Astrocyte of the hippocampus (primary cell): ENCODE data around the gene TSHR.

Experiments used
- DNase-seq: peaks from one replicate; pipeline ENCODE4 v3.0.0; 2011; ENCODE audit warnings: low read depth, low spot score

The TSHR gene

GRCh38 chr14:81177225-81177624 lies 221.8 kb downstream of the TSHR start:
- no peak for DNase-seq

- no peak for DNase-seq
These were observed 222.6 kb downstream of the TSHR start for GRCh38 chr14:81178063-81178462.

- DNase-seq, result no peak
These were observed 224.2 kb downstream of the TSHR start for GRCh38 chr14:81179631-81180030.

- DNase-seq, result no peak
These were observed 232.6 kb downstream of the TSHR start for GRCh38 chr14:81187832-81188522.

- no peak for DNase-seq
These were observed 237.2 kb downstream of the TSHR start for GRCh38 chr14:81192594-81192993.

- DNase-seq, result no peak
These were observed 238.7 kb downstream of the TSHR start for GRCh38 chr14:81193924-81194633.
